ENCODE results near the gene GRIK4. TPM values are rescaled to one million over a fixed set of nuclear protein-coding genes. Genes with fewer than 3 reads are reported as not detected.

The GRIK4 gene
- total RNA-seq, 1 experiment from 2014 or later, result not detected

GRCh38 chr11:120575461-120575860 lies 63.9 kb downstream of the GRIK4 start:
- ChIA-PET CTCF (no interaction called here), POLR2A (no interaction called here)
- Mint-ChIP-seq H3K27me3 (ENCODE audit: insufficient read depth, unreplicated experiment) (peaks cover 66% of the 10 kb centered on the region), H3K36me3 (ENCODE audit: insufficient read depth, unreplicated experiment) (no peaks in the 10 kb centered on the region), H3K4me1 (ENCODE audit: insufficient read depth, unreplicated experiment) (no peaks in the 10 kb centered on the region), H3K4me3 (ENCODE audit: unreplicated experiment) (no peak overlapping the region), H3K9me3 (ENCODE audit: unreplicated experiment) (no peaks in the 10 kb centered on the region), H3K27ac (ENCODE audit: low read depth, unreplicated experiment) (no peak overlapping the region)
- BruUV-seq (replicated peaks), result no TSS peak
- intact Hi-C loops (cut with micrococcal nuclease), result no loop called here
- no peak for TF ChIP-seq CTCF (IDR thresholded peaks at IDR 0.05; ENCODE audit: unreplicated experiment)
- no peak for DNase-seq (ENCODE audit: unreplicated experiment)

- H3K36me3 Mint-ChIP-seq (ENCODE audit: insufficient read depth, unreplicated experiment), result no peaks in the 10 kb centered on the region
- H3K4me1 Mint-ChIP-seq (ENCODE audit: insufficient read depth, unreplicated experiment), result no peaks in the 10 kb centered on the region
- peaks cover 63% of the 10 kb centered on the region for H3K27me3 Mint-ChIP-seq (ENCODE audit: insufficient read depth, unreplicated experiment)
- ChIA-PET CTCF (interaction anchor here (0.6 kb wide), 1 partner anchor 25 kb away, joined by 3 read pairs; no protein-coding TSS in a partner anchor), POLR2A (no interaction called here)
- H3K4me3 Mint-ChIP-seq (ENCODE audit: unreplicated experiment), result no peak overlapping the region
- no peak for TF ChIP-seq CTCF (IDR thresholded peaks at IDR 0.05; ENCODE audit: unreplicated experiment)
- DNase-seq (ENCODE audit: unreplicated experiment), result no peak
- intact Hi-C loops (cut with micrococcal nuclease), result no loop called here
- no peak overlapping the region for H3K27ac Mint-ChIP-seq (ENCODE audit: low read depth, unreplicated experiment)
- H3K9me3 Mint-ChIP-seq (ENCODE audit: unreplicated experiment), result no peaks in the 10 kb centered on the region
- BruUV-seq (replicated peaks), result no TSS peak
Observed at GRCh38 chr11:120576606-120577005, 65.1 kb downstream of the GRIK4 start.

GRCh38 chr11:120577041-120577440 lies 65.5 kb downstream of the GRIK4 start:
- H3K9me3 Mint-ChIP-seq (ENCODE audit: unreplicated experiment), result no peaks in the 10 kb centered on the region
- no peak for DNase-seq (ENCODE audit: unreplicated experiment)
- no peak overlapping the region for H3K27ac Mint-ChIP-seq (ENCODE audit: low read depth, unreplicated experiment)
- BruUV-seq (replicated peaks), result no TSS peak
- peaks cover 62% of the 10 kb centered on the region for H3K27me3 Mint-ChIP-seq (ENCODE audit: insufficient read depth, unreplicated experiment)
- no peaks in the 10 kb centered on the region for H3K4me1 Mint-ChIP-seq (ENCODE audit: insufficient read depth, unreplicated experiment)
- no peaks in the 10 kb centered on the region for H3K36me3 Mint-ChIP-seq (ENCODE audit: insufficient read depth, unreplicated experiment)
- ChIA-PET CTCF (interaction anchor here (0.6 kb wide), 1 partner anchor 24 kb away, joined by 3 read pairs; no protein-coding TSS in a partner anchor), POLR2A (no interaction called here)
- H3K4me3 Mint-ChIP-seq (ENCODE audit: unreplicated experiment), result no peak overlapping the region
- intact Hi-C loops (cut with micrococcal nuclease), result no loop called here
- no peak for TF ChIP-seq CTCF (IDR thresholded peaks at IDR 0.05; ENCODE audit: unreplicated experiment)

GRCh38 chr11:120577624-120578363 lies 66.2 kb downstream of the GRIK4 start:
- BruUV-seq (replicated peaks), result no TSS peak
- no peak for DNase-seq (ENCODE audit: unreplicated experiment)
- ChIA-PET CTCF (no interaction called here), POLR2A (no interaction called here)
- H3K27me3 Mint-ChIP-seq (ENCODE audit: insufficient read depth, unreplicated experiment), result peaks cover 62% of the 10 kb centered on the region
- H3K9me3 Mint-ChIP-seq (ENCODE audit: unreplicated experiment), result no peaks in the 10 kb centered on the region
- no peaks in the 10 kb centered on the region for H3K4me1 Mint-ChIP-seq (ENCODE audit: insufficient read depth, unreplicated experiment)
- no peaks in the 10 kb centered on the region for H3K36me3 Mint-ChIP-seq (ENCODE audit: insufficient read depth, unreplicated experiment)
- no peak overlapping the region for H3K4me3 Mint-ChIP-seq (ENCODE audit: unreplicated experiment)
- no peak overlapping the region for H3K27ac Mint-ChIP-seq (ENCODE audit: low read depth, unreplicated experiment)
- no peak for TF ChIP-seq CTCF (IDR thresholded peaks at IDR 0.05; ENCODE audit: unreplicated experiment)
- intact Hi-C loops (cut with micrococcal nuclease), result no loop called here

Data from MCF 10A (cell line).